Ascending aorta (tissue), 2 donors: Measurements from ENCODE around the gene USP43. TPM values are rescaled to one million over a fixed set of nuclear protein-coding genes. Genes with fewer than 3 reads are reported as not detected.

ENCODE experiments used
- DNase-seq, 2 donors: peaks; one replicate each; pipeline ENCODE4 v3.0.0-alpha.2; 2019; ENCODE audit warnings: low spot score in 2 of 2
- H3K27ac ChIP-seq, 2 donors: fragments of 200-600 bp; sonication (generic); one replicate each; pipeline ENCODE4 v1.5.1; 2016 to 2017; ENCODE audit warnings: mild to moderate bottlenecking in 1 of 2
- H3K27me3 ChIP-seq: fragments of 200-600 bp; sonication (generic); one replicate; pipeline ENCODE4 v1.5.1; 2017
- H3K36me3 ChIP-seq, 2 donors: fragments of 200-600 bp; sonication (generic); one replicate each; pipeline ENCODE4 v1.5.1; 2016
- H3K4me1 ChIP-seq, 2 donors: fragments of 200-600 bp; sonication (generic); one replicate each; pipeline ENCODE4 v1.5.1; 2016 to 2017; ENCODE audit warnings: mild to moderate bottlenecking in 1 of 2
- H3K4me3 ChIP-seq, 2 donors: fragments of 200-600 bp; sonication (generic); one replicate each; pipeline ENCODE4 v1.5.1; 2016 to 2017; ENCODE audit warnings: mild to moderate bottlenecking in 1 of 2
- H3K9me3 ChIP-seq, 2 donors: fragments of 200-600 bp; sonication (generic); one replicate each; pipeline ENCODE4 v1.5.1; 2016
- intact Hi-C: fragments of 100-400 bp; cut with DNase I; formaldehyde crosslinking; loops from one replicate; pipeline ENCODE4 v1.15.1; 2023
- total RNA-seq: library from RNA; depleted of rRNA; stranded (reverse); fragments of >200 nt; gene quantifications from one replicate; pipeline ENCODE4 v1.1.0, GENCODE V29; 2016
- TF ChIP-seq, protein P1 (sequence below), 3 experiments: fragments of 200-600 bp in 2 of 3; fragments of 450-650 bp in 1 of 3; sonication (generic) in 2 of 3; IDR thresholded peaks; one replicate each; pipeline ENCODE4 v1.5.1; 2016 to 2019; ENCODE audit warnings: antibody characterized with exemption in 3 of 3, mild to moderate bottlenecking in 1 of 3, moderate library complexity in 1 of 3

Gene USP43
- total RNA-seq, 1 donor from 2014 or later = not detected

DNA sequence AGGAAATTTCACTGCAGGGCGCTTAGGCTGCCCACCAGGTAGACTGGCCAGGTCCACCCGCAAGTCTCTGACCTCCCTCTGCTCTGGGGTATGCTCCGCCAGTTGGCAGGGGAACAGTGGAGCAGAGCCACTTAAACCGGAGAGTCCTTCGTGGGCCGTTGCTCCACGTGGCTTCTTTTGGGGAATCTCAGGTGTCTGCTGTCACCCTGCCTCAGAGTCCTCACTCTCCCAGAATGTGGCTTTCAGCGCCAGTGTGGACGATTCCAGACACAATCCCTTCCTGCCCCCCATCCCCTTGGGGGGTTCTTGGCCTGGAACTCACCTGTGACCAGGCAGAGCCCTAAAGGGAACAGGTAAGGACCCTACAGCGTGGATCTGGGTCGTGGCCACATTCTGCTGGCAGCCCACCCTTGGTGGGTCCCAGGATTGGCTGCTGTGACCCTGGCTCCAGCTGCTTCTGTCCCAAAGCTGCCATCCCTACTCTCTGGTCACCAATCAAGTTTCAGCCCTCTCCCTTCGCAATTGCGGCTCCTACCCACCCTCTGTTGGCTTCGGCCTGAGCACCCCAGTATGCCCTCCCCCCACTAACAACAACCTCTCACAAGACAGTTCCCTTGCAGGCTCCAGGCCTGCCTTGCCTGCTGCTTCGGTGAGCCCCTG lies 123.8 kb downstream of the USP43 start:
- intact Hi-C loops = no loop called here
- TF ChIP-seq, protein P1, sequence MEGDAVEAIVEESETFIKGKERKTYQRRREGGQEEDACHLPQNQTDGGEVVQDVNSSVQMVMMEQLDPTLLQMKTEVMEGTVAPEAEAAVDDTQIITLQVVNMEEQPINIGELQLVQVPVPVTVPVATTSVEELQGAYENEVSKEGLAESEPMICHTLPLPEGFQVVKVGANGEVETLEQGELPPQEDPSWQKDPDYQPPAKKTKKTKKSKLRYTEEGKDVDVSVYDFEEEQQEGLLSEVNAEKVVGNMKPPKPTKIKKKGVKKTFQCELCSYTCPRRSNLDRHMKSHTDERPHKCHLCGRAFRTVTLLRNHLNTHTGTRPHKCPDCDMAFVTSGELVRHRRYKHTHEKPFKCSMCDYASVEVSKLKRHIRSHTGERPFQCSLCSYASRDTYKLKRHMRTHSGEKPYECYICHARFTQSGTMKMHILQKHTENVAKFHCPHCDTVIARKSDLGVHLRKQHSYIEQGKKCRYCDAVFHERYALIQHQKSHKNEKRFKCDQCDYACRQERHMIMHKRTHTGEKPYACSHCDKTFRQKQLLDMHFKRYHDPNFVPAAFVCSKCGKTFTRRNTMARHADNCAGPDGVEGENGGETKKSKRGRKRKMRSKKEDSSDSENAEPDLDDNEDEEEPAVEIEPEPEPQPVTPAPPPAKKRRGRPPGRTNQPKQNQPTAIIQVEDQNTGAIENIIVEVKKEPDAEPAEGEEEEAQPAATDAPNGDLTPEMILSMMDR (IDR thresholded peaks at IDR 0.05) = no peak
- DNase-seq = no peak
- H3K27ac ChIP-seq = no peak overlapping the region
- no peaks in the 10 kb centered on the region for H3K27me3 ChIP-seq
- no peaks in the 10 kb centered on the region for H3K9me3 ChIP-seq
- H3K4me1 ChIP-seq = no peaks in the 10 kb centered on the region
- no peak overlapping the region for H3K4me3 ChIP-seq
- H3K36me3 ChIP-seq = no peaks in the 10 kb centered on the region

DNA sequence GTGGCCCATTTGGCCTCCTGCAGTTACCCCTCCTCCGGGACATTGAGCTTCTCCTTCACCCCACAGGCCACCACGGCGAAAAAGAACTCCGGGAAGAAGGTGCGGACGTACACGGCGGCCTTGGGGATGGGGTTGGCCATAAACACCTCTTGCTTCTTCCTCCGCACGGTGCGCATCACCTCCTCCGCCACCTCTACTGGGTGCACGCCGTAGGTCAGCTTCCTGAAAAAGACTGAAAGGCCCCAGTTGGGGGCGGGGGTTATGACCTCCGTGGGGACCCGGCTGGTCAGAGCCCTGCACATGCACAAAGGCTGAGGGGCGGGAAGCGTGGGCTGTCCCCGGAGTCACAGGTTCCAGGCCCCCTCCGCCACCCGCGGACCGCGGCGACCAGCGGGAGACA lies 126.1 kb downstream of the USP43 start:
- no peak for DNase-seq
- intact Hi-C loops = no loop called here
- Histone ChIP-seq H3K9me3 (no peaks in the 10 kb centered on the region), H3K4me1 (no peaks in the 10 kb centered on the region), H3K36me3 (no peaks in the 10 kb centered on the region), H3K27me3 (no peaks in the 10 kb centered on the region), H3K27ac (no peak overlapping the region), H3K4me3 (no peak overlapping the region)
- TF ChIP-seq, protein P1 (IDR thresholded peaks at IDR 0.05) = no peak

DNA sequence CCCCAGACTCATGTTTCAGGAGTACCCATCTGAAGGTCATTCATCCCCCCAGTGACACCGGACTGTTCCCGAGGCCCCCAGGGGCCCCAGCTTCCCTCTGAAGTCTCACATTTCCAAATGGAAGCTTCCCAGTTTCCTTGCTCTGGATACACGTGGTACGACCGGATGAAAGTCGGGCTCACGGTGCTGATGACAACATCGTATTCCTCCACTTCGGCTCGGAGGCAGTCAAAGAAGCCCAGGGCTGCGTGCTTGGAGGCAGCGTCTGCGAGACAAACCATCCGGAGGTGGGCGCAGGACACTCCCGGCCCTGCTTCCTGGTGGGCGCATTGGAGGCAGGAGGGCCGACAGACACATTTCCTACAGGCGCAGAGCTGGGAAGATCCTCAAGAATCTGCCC lies 127.3 kb downstream of the USP43 start:
- Histone ChIP-seq H3K9me3 (no peaks in the 10 kb centered on the region), H3K27me3 (no peaks in the 10 kb centered on the region), H3K4me1 (no peaks in the 10 kb centered on the region), H3K36me3 (no peaks in the 10 kb centered on the region), H3K27ac (no peak overlapping the region), H3K4me3 (no peak overlapping the region)
- intact Hi-C loops = no loop called here
- DNase-seq = no peak
- TF ChIP-seq, protein P1 (IDR thresholded peaks at IDR 0.05) = no peak

DNA sequence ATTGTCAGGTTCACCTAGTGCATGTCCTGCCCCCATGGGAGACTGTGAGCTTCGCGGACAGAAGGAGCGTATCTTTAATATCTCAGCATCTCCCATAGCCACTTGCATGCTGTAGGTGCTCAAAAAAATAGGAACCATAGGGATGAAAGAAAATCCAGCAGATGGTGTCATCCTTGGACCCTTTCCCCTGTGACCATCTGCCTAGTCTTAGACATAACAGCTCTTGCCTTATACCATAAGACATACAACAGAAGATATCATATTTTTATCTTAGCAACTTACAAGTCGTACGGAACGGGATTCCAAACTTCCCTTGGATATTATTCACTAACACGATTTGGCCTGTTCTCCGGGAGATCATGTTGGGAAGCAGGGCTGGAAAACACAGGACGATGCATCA lies 131.6 kb downstream of the USP43 start:
- no peaks in the 10 kb centered on the region for H3K36me3 ChIP-seq
- TF ChIP-seq, protein P1 (IDR thresholded peaks at IDR 0.05) = no peak
- H3K27ac ChIP-seq = no peak overlapping the region
- no peaks in the 10 kb centered on the region for H3K4me1 ChIP-seq
- DNase-seq = no peak
- H3K9me3 ChIP-seq = no peaks in the 10 kb centered on the region
- intact Hi-C loops = no loop called here
- no peak overlapping the region for H3K4me3 ChIP-seq
- no peaks in the 10 kb centered on the region for H3K27me3 ChIP-seq

Other genes starting within 250 kb of the USP43 start
- 7.6 TPM for gene STX8, start 69.7 kb upstream of the USP43 start, total RNA-seq
- gene CFAP52, start 68.9 kb upstream of the USP43 start, total RNA-seq = not detected
- not detected for gene DHRS7C, start 146.1 kb downstream of the USP43 start, total RNA-seq
- gene GSG1L2, start 176.6 kb downstream of the USP43 start, total RNA-seq = not detected
- gene GLP2R, start 180.4 kb downstream of the USP43 start, total RNA-seq = not detected